GM15510 (cell line): ENCODE measurements around the gene NOL3.

Experiments
- POLR2A ChIP-seq: IDR thresholded peaks from 3 replicates; pipeline ENCODE4 v1.6.1; 2011; ENCODE audit warnings: borderline replicate concordance; ENCODE audit not compliant: insufficient read length; ENCODE audit errors: extremely low read depth

NOL3 gene

GRCh38 chr16:67188798-67189197, 18.5 kb downstream of the NOL3 start:
- no peak for TF ChIP-seq POLR2A

DNA sequence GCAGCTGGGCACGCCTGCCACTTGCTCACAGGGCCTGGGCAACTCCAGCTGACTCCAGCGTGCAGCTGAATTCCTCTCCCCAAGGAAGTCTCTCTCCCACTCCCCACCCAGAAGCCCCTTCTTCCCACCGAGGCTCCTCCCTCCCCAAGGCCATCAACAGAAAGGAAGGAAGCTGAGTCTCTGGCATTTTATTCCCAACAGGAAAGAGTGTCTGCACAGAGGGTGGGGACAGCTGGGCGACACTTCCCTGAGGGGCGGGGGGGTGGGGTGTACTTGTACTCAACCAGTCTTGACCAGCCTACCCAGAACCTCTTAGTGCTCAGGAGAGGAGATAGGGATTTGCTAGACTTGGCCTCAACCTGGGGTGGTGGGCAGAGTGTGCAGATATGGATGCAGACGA, 19.7 kb downstream of the NOL3 start, which contains the start of gene EXOC3L1:
Gene EXOC3L1 (minus strand): TSS at position 96 of the 400 bp plus-strand sequence. CDS start 460 bp downstream, outside the sequence.
- TF ChIP-seq POLR2A, result no peak

GRCh38 chr16:67190448-67191399, 20.4 kb downstream of the NOL3 start:
- TF ChIP-seq POLR2A, result no peak

DNA sequence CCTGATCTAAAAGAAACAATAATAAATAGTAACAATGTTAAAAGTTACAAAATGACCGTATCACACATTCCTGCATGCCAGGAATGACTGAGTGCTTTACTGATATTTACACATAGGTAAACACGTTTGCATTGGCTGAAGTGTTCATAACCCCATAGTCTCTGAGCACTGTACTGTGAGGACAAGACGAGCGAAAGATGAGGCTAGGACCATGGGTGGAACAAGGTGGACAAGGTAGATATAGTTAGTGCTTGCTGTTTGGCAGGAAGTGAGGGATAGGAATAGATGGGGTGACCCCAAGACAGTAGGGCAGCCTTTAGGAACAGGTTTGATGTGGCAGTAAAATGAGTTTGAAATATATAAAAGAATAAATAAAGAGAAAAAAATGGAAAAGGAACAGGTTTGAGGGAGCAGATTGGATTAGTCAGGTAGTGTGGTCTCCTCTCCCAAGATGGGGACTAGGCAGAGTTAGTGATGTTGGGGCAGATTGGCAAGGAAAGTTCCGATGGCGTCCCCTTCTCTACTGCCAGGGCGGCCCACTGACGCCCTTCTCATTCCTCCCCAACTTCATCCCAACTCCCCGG, 21.2 kb downstream of the NOL3 start:
- no peak for TF ChIP-seq POLR2A

DNA sequence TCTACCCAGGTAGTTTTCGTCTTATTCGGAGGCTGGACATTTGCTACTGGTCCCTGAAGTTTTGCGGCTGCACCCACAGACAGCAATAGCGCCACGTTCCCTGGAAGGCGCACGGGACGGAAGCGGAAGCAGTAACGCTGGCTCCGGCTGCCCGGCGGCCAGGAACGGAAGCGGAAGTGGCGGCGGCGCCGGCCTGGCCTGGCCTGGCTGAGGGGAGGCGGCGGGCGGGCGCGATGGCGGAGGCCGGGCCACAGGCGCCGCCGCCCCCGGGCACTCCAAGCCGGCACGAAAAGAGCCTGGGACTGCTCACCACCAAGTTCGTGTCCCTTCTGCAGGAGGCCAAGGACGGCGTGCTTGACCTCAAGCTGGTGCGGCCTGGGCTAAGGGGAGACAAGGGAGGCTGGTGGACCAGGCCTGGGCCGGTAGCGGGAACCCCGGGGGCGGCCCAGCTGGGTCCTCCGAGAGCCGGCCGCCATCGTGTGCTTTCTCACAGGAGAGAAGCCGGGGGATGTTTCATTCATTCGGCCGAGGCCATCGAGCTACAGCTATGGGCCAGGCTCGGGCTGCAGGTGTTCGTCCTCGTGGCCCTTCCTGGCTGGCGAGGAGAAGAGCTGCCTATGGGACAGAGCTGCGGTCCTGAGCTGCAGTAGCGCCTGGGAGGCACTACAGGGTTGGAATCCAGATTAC, 21.8 kb downstream of the NOL3 start, which contains the start of gene E2F4:
Gene E2F4 (plus strand): TSS at position 161 of the 687 bp plus-strand sequence. CDS start 73 bp downstream, at position 234.
- TF ChIP-seq POLR2A, result peak; percentile 83

- TF ChIP-seq POLR2A, result no peak
These were observed 22.5 kb downstream of the NOL3 start for GRCh38 chr16:67192781-67193361.

DNA sequence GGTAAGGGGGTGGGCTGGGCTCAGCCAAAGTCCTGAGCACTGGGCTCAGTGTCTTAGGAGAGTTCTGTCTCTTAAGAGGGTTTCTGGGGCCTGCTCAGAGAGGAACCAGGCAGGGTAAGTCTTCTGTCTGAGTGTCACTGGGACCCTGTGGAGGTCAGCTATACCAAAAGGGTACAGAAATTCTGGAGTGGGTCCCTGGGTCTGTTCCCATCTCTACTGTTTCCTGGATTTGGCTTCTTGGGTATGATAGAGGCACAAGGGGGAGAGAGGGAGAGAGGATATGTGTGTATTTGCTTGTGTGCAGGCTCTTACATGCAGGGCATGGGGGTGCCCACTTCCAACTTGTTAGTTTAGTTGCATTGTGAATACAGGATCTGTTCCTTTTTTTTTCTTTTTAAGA, 23.2 kb downstream of the NOL3 start:
- TF ChIP-seq POLR2A, result no peak

GRCh38 chr16:67194260-67194659, 23.9 kb downstream of the NOL3 start:
- TF ChIP-seq POLR2A, result no peak

DNA sequence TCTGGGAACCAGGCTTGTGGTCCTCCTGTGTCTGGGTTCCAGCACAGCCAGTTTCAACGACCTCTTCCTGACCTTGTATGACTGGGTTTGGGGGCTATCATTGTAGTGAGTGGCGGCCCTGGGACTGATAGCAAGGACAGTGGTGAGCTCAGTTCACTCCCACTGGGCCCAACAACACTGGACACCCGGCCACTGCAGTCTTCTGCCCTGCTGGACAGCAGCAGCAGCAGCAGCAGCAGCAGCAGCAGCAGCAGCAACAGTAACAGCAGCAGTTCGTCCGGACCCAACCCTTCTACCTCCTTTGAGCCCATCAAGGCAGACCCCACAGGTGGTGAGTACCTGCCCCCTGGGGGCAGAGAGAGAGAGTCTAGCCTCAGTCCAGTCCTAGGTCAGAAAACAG, 25.3 kb downstream of the NOL3 start:
- no peak for TF ChIP-seq POLR2A

DNA sequence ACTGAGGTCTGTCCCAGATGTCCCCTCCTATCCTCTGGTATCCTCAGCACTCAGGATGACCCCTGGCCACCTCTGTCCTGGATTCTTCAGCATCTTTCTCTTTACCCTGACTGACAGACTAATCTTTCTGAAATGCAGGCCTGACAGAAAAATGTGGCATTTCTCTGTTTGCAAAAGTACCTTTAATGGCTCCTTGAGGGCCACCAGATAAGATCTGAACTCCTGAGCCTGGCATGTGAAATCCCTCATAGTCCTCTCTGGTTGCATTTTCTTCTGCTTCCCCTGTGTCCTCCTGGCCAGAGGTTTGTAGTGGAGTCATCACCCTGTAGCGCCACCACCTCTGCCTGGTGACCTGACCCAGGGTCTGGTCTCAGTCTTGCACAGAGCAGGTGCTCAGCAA, 26.5 kb downstream of the NOL3 start:
- TF ChIP-seq POLR2A, result no peak

- TF ChIP-seq POLR2A, result no peak
These were observed 27.4 kb downstream of the NOL3 start for GRCh38 chr16:67197704-67198103.

- TF ChIP-seq POLR2A, result no peak
These were observed 27.9 kb downstream of the NOL3 start for GRCh38 chr16:67198238-67198734.

DNA sequence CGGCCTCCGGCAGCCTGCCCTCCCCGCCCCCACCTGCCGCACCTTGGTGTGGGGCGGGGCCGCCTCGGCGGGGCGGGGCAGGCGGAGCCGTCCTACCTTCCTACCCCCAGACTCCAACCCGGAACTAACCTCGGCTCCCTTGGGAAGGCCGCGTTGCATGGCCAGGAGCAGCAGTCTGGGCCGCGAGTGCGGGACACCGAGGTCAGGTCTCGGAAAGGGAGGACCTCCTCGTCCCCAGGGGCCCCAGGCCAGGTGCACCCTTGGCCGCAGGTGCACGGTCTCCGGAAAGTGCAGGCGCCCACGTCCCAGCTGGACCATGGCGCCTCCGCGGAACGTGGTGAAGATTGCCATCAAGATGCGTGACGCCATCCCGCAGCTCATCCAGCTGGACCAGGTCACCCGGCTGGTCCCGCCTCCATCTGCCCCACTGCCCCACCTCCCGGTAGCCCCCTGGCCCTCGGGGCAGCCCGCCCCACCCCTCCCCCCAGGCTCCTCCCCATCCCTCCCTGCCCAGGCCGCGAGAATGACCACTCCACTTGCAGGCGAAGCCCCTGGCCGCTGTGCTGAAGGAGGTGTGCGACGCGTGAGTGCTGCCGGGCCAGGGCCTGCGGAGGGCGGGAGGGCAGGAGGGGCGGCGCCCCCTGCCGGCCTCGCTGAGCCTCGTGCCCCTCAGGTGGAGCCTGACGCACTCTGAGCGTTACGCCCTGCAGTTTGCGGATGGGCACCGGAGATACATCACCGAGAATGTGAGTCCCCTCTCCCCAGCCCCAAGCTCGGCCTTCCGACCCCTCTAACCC, 28.9 kb downstream of the NOL3 start, which contains the start of gene ELMO3:
Gene ELMO3 (plus strand): TSS at position 121 of the 797 bp plus-strand sequence. CDS start 196 bp downstream, at position 317.
- no peak for TF ChIP-seq POLR2A

- TF ChIP-seq POLR2A, result no peak
These were observed 29.5 kb downstream of the NOL3 start for GRCh38 chr16:67199808-67200198.

DNA sequence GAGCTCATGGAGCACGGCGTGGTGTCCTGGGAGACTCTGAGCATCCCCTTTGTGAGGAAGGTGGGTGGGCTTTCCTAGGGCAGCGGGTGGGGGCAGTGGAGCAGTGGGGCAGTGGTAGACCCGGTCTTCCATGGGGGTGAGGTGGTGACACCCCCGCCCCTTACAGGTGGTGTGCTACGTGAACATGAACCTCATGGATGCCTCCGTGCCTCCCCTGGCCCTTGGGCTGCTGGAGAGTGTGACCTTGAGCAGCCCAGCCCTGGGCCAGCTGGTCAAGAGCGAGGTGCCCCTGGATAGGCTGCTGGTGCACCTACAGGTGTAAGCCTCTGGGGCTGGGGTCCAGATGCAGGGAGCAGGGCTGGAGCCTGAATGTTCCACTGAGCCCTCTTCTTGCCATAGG, 30.2 kb downstream of the NOL3 start:
- TF ChIP-seq POLR2A, result no peak
